Iris pigment epithelial cell (primary cell): ENCODE data around the gene KLC1.

Experiments used
- DNase-seq: peaks from one replicate; pipeline ENCODE4 v3.0.0-alpha.2; 2011; ENCODE audit warnings: low read depth

Gene KLC1

GRCh38 chr14:103721334-103722120 lies 92.5 kb downstream of the KLC1 start:
- DNase-seq = peak; percentile 60

GRCh38 chr14:103723748-103724081 lies 94.7 kb downstream of the KLC1 start:
- no peak for DNase-seq

DNA sequence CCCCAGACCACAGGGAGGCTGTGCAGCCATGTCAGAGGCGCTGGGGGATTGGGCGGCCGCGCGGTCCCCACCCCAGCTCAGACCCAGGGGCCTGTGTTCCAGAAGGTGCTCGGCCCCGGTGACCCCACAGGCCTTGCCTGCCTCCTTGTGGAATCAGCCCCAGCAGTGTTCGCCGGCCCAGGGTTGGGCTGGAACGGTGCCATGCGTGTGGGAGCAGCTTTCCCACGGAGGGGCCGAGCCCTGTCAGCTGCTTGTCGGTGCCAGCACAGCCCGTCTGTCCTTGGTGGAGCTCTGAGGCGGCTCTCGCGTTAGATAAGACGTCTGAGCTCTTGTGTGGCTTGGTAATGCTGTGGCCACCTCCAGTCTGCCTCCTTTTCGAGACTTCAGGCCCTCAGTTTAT lies 95.1 kb downstream of the KLC1 start:
- DNase-seq = peak; percentile 47

DNA sequence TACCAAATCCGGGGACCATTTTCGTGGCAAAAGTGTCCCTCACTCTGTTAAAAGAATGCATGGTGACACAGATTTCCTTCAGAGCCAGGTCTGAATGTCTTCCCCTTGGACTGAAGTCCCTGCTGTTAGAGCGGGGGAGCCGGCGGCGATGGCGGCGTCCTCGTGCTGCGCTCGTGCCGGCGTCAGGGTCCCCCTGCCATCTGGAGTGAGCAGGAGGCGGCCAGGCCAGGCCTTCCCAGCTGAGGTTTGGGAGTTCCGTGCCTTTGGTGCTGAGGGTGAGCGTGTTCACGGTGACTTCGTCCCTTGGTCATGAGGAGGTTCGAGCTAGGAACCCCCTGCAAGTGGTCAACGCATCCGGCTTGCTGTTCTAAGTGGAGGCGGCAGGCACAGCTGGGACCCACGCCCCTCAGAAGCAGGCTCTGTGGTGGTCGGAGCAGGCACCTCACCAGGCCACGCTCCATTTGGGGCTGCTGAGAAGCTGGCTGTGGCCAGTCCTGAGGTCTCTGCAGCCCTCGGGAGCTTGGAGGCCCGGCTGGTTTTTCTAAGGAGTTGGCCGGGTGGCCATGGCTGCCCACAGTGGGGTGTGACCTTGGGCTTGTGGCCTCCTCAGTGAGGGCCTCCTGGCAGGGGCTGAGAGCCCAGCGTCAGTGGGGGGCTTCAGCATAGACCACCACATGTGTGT lies 96.1 kb downstream of the KLC1 start:
- no peak for DNase-seq

- DNase-seq = no peak
These were observed 96.9 kb downstream of the KLC1 start for GRCh38 chr14:103725739-103726395.

- no peak for DNase-seq
These were observed 97.5 kb downstream of the KLC1 start for GRCh38 chr14:103726474-103726873.

DNA sequence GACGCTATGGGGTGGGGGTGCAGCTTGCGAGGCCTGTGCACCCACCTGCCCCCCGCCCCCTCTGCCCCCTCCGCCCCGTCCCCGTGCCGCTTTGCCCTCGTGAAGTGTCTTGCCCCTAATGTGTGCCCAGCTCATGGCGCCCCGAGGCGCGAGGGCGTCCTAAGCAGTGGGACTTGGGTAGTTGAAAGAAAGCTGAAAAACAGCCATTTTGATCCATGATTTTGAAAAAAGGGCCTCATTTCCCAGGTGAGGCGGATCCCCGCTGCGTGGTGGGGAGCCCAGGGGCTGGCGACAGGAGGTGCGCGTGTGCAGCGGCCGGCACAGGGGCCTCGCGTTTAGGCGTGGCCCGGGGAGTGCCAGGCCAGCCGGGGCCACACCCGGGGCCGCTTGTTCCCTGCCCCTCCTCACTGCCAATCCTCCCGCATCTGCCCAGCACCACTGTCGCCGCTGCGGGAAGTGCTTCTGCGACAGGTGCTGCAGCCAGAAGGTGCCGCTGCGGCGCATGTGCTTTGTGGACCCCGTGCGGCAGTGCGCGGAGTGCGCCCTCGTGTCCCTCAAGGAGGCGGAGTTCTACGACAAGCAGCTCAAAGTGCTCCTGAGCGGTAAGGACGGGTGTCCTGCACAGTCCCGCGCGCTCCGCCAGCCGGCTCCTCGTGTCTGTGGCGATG lies 98.4 kb downstream of the KLC1 start:
- no peak for DNase-seq

- DNase-seq = no peak
These were observed 99.1 kb downstream of the KLC1 start for GRCh38 chr14:103728141-103728540.

DNA sequence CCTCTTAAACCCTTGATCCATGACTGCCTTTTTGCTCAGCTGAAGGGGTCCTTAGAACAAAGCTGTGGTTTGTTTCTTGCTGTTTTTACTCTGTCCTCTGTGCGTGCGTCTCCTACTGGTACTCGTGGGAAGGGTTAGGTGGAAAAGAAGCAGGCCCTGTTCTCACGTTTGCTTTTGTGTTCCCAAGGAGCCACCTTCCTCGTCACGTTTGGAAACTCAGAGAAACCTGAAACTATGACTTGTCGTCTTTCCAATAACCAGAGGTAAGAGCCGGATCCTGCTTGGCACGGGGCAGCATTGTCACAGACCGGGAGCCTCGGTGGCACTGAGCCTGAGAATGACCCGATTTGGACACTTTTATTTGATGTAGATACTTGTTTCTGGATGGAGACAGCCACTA lies 99.7 kb downstream of the KLC1 start:
- DNase-seq = no peak

GRCh38 chr14:103729496-103730448 lies 100.8 kb downstream of the KLC1 start:
- no peak for DNase-seq

GRCh38 chr14:103730490-103731035 lies 101.6 kb downstream of the KLC1 start:
- no peak for DNase-seq

DNA sequence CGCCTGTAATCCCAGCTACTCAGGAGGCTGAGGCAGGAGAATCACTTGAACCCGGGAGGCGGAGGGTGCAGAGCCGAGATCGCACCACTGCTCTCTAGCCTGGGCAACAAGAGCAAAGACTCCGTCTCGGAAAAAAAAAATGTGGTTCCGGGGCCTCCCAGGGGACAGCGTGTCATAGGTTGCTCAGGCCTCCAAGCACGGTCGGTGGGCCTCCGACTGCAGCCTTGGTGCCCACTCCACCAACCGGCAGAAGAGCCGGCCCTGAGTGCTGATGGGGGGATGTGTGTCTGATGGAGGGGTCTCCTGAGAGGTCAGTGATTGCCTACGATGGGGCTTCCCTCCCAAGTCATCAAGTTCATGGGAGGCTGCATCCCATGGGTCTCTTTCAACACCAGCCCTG lies 102.5 kb downstream of the KLC1 start:
- DNase-seq = no peak

DNA sequence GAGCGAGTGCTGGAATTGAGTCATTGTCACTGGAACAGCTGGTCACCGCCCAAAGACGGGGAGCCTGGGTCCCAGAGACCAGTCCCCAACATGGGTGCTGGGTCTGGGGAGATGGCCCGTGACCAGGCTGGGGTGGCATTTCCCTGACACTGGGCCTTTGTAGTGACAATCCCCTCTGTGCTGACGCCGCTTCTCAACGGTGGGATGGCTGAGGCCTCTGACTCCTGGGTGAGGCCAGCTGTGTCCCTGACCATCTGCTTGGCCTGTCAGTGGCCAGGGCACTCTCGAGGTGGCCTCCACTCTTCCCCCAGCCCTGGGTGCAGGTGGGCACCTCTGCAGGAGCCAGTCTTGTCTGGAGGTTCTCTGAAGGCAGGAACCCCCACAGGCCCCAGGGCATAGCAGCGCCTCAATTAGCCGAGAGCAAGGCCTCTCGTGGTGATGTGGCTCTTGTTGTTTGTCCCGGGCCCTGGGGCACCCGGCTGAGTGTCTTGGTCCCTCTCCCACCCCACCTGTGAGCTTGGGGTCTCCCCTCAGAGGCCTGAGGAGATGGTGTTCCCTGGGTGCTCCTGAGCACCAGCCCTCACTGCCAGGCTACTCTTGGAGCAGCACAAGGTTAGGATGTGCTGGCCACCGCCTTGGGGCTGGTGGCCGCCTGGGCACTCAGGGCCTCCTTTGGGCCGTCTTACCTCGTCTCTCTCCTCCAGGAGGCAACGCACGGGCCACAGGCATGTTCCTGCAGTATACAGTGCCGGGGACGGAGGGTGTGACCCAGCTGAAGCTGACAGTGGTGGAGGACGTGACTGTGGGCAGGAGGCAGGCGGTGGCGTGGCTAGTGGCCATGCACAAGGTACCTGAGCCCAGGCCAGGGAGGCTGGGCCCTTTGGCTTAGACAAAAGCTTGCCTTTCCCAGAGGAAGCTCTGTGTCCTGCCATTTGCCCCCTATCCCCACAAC lies 103.2 kb downstream of the KLC1 start:
- no peak for DNase-seq

DNA sequence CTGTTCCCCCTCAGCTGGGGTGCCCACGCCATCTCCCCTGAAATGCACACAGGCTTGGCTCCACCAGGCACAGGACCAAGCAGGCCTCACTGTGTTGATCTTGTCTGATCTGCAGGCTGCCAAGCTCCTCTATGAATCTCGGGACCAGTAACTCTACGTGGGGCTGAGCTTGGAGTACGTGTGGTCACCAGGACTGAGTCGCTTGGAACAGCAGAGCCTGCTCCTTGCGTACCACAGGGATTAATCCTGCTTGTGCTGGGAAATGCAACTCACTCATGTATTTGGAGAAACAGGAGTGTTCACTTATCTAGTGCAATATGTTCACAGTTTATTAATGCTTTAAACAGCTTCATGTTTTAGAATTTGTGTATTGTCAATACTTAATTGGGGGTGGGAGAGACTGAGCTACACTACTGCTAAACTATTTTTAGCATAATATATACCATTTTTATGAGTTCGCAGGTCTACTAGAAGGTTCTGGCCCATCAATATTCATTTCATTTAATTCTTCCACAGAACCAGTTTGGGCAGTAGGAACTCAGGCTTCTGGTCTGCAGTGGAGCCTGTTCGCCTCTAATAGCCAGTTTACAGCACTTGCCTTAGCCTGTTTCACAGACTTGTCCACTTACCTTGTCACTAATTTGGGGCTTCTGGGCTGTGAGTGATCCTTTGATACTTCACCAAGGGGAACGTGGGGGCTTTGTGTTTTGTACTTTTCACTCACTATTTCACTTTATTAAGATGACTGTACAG lies 104.0 kb downstream of the KLC1 start:
- no peak for DNase-seq

- DNase-seq = peak; percentile 37
These were observed 104.6 kb downstream of the KLC1 start for GRCh38 chr14:103733651-103734050.

DNA sequence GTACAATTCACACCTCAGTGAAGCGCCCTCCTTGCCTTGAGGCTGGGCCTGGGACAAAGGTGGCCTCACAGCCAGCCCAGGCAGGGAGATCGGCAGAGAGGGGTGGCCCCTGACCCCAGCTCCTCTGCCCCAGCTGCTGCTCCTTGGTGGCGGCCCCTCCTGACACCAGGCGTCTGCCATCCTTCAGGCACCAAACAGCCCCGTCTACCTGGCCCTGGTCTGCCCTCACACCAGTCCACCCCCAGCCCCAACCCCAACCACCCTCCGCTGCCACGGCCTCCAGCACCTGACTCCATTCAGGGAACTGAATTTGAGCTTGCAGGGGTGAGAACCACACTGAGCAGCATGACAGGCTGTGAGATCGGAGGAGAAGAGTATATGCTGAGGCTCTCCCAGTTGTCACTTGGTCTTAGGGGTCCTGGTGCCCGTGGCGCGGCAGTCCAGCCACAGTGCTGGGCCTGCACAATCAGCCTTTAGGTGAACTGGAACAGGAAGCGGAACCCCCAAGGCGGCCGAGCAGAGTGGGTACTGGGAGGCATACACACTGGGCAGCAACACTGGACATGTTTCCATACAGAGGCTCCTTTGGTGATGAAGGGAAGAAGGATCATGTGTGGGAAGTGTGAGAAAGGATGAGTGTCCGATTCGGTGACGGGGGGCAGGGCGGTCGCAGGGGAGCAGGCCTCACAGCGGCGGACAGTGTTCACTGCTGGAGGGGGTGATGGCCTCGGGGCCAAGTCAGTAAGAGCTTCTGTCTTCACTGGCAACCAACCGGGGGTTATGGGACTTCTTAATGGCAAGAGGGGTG lies 105.3 kb downstream of the KLC1 start:
- DNase-seq = no peak

DNA sequence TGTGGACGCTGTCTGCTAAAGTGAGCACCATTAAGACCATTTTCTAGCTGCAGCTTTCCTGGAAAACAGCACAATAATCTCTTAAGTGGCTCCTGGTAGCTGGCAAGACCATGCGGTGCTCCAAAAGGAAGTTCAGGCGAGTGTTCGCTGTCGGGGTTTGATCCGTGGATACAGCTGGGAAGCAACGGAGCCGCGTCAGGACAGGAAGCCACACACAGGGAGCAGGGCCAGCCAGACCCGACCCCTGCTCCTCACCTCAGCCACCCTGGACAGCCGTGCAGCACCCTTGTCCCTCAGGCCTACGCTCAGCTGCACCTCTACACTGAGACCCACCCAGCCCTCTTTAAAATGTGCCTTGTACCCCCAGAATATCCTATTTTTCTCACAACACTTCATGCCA lies 106.0 kb downstream of the KLC1 start:
- DNase-seq = no peak

DNA sequence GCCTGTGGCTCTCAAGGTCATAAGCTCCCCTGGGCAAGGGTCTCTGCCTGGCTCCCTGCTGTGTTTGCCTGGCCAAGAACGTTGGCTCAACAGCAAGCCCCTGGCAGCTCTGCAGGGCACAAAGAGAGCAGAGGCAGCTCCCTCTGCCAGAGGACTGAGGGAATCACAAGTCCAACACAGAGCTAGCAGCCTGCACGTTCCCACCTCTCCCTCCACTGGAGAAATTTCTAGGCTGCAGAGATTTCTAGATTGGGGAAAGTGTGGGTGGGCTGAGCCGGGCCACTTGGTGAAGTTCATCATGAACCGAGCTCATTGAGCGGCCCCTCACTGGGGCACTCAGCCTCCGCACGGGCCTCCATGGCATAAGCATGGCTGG lies 106.4 kb downstream of the KLC1 start:
- no peak for DNase-seq
